Stimulated activated CD4-positive, alpha-beta T cell treated with anti-CD3 and anti-CD28 coated beads, TNF-alpha, amount 100 ng/mL, for 1 hour (primary cell): ENCODE results near the gene CCDC102B.
"Not testable (repeated sequence)": the region's sequence is repeated elsewhere in the genome, so short reads cannot be mapped to it uniquely, and the experiment has no call there.

Experiments
- DNase-seq, 3 donors: peaks; one replicate each; pipeline ENCODE4 v3.0.0-alpha.2; 2020; ENCODE audit warnings: low read depth in 3 of 3, low spot score in 1 of 3

The CCDC102B gene

DNA sequence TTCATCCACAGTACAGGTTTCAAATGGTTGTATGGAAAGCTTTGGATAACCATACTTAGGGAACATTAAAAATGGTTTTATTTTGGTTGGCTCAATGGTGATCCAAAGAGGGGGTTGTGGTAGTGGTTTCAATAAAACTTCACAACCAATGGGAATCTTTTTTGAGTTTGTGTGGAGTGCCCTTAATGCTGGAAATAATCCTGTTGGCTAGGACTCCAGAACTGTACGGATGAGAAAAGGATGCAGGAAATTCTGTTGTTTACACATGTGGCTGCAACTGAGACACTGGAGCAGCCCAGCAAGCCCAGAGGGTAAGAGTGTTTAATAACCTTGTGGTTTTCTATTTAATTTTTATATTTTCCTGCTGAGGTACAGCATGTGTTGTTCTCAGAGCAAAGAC is at the start of gene CCDC102B:
TSS of gene CCDC102B (plus strand) at position 210 of the 400 bp plus-strand sequence. CDS start 38,684 bp downstream, outside the sequence.
- DNase-seq = no peak

DNA sequence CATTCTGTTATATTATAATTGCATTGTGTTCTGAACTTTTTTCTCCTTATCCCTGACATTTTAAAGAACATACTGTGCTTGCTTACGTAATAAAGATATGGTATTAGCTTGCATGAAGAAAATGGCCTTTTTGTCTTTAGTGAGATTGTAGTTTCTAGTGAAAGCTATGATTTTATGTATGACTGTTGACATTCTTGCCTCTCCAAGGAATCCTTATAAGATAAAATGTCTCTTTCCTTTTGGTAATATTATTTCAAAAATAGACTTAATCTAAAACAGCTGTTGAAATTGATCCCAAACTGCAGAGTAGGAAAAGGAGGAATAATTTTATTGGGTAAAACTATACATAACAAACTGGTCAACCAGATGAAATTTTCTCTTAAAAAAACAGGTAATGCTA is 40.8 kb upstream of the CCDC102B start:
- DNase-seq = no peak

DNA sequence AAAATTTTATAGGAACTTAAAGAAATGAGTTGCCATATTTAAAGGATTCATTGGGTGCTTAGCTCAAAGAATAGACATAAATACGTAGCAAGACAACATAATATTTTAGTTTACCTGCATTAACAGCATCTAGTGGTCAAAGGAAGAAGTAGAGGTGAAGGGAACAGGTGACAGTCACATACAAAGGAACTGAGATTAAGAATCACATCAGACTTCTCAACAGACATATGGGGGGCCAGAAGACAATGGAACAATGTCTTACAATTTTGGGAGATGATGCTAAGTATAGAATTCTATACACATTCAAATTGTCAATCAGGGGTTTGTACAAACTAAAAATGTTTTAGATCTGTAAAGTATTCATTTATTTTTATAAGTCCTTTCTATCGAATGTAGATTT is 38.6 kb upstream of the CCDC102B start:
- DNase-seq = no peak

DNA sequence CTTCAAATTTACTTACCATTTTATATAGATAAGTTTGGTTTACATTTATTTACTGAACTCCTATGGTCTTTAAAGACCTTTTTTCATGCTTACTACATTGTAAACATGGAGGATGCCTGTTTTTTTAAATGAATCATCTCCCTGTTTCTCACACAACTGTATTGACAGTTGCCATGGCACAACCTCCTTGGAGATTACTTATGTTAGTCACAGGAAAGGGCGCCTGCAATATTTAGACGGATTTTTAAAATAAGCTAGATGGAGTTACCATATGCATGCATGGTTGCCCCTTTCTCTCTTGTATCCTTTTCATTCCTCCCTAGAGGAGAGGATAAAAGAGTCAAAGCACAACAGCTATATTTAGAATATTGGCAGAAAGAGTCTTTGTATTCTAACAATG is 34.8 kb upstream of the CCDC102B start:
- no peak for DNase-seq

DNA sequence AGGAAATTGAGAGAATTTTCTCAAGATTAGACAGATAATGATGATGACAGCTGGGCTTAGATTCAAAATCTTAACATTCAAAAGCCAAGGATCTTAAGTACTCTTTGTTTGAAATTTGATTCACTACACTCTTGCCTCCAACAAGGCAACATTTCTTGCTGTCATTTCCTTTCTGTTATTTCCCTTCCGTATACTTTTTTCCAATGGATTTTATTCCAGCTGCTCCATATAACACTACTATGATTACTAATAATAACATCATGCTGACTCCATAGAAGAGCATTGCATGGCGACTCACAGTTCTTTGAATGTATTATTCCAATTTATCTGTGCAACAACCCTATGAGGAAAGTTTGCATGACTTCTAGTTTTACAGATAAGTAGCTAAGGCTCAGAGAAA is 33.9 kb upstream of the CCDC102B start:
- no peak for DNase-seq

DNA sequence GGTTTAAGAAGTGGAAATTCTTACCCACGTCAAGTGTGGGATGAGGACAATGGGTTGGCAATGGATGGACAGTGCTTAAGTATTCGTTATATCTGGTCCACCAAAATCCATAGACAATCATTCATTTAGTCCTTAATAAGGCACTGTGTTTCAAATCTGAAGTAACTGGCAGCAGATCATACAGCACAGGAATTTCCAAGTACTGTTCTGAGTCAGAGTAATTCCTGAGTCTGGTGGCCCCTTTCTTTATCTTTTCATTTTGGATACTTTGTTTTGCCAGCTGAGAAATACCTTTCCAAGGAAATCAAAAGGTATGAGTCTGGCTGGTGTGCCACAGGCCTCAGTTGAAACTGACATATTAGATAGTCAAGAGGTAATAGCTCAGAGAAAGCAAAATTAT is 31.4 kb upstream of the CCDC102B start:
- no peak for DNase-seq

DNA sequence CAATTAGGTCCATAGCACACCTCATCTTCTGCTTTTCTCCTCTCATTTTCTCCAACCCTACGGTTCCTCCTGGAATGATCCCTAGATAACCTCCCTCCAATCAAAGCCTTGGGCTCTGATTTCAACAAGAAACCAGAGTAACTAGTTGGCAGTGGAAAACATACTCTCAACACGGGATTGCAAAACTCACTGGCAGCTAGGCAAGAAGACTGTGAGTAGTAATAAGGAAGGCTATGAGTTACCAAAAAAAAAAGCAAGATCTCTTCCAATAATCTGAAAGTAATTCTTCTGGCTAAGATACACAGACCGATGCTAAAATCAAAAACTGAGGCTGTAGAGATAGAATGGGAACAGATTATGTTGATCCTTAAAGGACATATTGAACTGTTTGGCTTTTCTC is 28.4 kb upstream of the CCDC102B start:
- DNase-seq = no peak

DNA sequence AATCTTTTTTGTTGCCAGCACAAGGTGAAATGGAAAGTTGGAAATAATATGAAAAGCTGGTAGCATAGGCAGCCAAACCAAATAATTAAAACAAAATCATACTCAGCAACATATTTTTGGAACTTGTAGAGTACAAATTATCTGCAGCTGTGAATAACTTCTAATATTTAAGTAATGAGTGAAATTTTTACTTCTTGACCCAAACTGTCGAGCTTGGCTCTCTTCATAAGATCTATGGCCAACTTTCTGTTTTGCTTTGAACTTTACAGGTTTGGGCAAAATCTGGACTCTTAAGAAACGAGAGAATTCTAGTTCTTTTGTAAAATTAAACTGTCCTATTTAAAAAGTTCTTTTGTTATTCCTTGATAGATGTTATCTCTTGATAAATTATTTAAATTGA is 25.6 kb upstream of the CCDC102B start:
- no peak for DNase-seq

DNA sequence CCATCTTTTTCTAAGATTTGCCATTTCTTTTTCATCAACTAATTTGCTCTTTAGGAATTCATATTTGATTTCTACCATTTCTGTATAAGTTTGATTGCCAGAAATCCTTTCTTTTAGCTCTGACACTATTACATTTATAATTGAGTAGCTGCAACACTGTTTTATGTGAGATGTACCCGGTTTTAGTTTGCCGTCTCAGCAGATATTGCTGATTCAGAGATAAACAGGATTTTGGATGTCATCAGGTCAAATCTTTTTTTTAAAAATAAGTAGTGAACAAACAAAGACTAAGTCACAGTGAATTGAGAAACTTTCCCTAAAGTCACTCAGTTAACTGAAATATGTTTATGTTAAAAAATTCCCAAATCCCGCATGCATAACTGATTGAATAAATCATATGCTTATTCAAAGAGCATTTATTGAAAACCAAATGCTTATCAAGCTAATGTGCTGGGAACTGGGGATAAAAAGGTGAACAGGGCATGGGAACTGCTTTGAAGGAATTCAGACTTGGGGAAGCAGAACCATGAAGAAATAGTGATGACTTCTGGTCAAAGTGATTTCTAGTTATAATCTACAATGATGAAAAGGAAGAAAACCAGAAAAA is 19.5 kb upstream of the CCDC102B start:
- no peak for DNase-seq

DNA sequence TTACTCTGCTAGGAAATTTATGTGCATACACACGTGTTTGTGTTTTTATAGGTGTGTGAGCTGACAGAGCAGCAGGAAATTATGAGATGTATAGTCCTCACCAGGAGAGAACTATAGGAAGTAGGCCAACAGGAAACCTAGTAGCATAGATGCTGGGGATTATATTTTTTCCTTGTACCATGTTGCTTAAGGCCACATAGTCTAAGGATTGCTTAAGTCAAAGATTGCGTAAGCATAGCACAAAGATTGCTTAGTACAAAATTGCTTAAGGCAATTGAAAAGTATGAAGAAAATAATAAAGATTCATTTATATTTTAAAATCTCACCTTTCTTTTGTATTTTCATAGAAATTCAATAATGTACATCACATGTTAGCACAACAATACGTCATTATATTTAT is 18.7 kb upstream of the CCDC102B start:
- DNase-seq = no peak

DNA sequence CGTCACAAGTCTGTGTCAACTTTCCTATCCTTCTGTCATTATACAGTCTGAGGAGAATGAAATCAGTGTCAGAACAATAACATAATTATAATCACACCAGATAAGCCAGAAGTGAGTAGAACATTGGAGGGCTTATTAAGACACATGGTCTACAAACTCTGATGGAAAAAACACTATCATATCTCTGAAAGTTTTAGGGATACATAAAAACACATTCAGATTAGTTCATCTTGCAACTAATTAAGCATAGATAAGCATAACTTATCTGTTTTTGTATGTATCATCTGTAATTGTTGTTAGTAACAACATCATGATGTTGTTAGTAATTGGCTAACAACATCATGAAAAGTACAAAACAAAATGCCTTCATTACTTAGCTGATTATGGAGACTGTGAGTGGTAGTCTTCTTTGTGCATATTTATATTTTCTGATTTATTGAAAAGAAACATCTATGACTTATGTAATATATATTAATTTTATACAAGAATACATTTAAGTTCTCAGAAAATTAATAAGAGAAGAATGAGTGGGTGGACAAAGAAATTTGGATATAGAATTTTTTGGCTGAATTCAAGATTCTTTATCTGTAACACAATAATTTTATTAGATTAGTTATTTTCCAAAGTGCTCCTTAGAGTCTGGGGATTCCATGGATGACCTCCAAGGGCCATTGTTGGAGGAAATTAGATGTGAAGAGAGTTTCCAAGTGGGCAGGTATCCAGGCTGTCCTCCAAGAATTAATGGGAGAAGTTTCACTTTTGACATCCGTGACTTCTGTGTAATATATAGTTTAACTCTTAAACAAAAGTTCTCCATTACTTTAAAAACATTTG is 16.9 kb upstream of the CCDC102B start:
- DNase-seq = no peak

DNA sequence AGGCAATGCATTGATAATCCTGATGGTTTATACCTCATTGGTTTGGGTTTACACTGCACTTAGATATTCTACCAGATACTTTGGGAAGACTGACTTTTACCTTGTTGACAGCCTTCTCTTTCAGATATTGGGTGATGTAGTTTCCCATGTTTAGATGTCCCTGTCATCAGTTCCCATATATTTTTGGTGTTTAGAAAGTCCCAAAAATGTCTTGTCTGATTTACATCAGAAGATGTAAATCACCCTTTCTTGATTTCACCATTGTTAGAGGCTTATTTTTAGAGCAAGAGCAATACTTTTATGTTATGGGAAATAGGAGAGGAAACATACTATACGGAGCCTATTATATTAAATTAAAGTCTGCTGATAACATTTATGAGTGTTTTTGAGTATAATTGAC is 14.4 kb upstream of the CCDC102B start:
- no peak for DNase-seq

DNA sequence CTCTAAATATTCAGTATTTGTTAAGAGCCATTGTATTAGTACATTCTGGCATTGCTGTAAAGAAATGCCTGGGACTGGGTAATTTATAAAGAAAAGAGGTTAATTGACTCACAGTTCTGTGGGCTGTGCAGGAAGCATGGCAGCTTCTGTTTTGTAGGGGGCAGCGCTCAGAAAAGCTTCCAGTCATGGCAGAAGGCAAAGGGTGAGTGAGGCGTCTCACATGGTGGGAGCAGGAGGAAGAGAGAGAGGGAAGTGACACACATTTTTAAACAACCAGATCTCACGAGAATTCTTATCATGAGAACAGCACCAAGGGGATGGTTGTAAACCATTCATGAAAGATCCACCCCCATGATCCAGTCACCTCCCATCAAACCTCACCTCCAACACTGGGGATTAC is 13.8 kb upstream of the CCDC102B start:
- no peak for DNase-seq

DNA sequence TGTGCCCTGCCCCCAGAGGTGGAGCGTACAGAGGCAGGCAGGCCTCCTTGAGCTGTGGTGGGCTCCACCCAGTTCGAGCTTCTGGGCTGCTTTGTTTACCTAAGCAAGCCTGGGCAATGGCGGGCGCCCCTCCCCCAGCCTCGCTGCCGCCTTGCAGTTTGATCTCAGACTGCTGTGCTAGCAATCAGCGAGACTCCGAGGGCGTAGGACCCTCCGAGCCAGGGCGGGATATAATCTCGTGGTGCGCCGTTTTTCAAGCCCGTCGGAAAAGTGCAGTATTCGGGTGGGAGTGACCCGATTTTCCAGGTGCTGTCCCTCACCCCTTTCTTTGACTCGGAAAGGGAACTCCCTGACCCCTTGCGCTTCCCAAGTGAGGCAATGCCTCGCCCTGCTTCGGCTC is 7.6 kb upstream of the CCDC102B start:
- DNase-seq = not testable (repeated sequence)

DNA sequence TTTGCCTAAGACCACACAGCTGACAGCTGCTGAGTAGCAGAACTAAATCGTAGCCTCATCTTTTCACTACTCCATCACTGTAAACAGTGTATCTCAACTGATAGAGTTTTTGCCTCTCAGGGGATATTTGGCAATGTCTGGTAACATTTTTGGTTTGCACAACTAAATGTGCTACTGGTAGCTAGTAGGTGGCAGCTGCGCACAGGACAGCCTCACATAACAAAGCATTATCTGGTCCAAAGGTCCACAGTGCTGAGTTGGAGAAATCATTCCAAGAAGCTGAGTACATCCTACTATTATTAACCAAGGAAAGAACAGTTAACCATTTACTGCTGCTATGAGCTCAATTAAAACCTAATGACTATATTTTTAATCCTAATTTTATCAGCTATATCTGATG is 6.1 kb upstream of the CCDC102B start:
- DNase-seq = no peak

DNA sequence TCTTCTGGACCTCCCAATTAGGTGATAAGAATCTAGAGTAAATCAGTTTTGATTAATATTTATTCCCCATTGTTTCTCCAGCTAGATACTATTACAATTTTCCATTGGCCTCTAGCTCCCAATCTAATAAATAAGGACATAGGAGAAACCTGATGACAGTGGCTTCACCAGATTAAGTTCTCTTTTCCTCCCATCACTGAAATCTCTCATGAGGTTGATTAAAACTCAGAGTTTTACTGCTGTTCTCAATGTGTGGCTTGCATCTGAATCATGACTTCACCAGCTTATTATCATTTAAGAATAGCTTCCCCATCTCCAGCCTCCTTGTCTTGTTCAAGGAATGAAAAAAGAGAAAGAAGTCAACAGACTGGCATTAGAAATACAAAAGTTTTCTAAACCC is 3.9 kb upstream of the CCDC102B start:
- no peak for DNase-seq

DNA sequence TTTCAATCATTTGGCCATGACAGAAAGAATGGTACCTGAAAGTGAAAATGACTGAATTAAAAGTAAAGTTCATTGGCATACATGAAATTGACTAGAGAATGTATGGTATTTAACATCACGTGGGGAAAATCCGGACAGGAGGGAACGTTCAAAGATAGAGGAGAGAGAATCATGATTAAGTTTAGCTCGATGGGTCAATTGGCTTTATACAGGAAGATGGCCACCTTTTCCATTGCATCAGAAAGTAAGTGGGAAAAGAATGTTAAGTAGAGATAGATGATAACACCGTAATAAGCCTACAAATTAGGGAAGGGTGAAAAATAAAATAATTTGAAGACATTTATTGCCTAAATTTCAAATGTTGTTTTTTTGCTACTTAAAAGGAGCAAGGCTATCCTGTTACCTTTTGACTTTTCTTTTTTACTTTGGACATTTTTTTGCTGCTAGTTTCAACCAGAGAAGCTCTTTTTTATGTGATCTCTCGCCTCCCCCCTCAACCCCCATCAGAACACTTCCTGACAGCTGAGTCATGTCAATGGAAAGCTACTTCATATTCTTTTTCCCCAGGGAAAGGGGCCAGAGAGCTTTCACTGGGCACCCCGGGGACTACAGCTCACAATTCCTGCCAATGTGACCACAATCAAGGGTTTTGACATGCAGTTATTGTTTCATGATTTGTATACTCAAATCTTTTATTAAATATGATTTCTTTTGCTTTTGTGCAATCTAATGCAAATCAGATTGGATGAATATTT is 767 bp upstream of the CCDC102B start:
- DNase-seq = no peak

DNA sequence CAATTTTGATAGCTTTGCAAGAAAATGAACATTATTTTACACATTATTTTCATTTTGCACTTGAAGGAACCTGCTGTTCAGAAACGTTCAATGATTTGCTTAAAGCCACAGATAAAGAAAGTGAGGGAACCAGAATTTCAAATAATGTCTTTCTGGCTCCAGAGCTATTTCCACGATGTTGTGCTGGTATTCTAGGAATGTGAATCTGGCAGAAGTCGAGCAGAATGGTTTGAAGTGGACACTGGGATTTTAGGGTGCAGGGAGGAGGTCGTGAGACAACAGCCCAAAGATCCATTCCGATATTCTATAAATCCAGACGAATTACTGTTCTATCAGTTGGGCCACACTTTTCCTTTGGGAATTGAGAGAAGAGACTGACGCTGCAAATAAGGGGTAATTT is 2.2 kb downstream of the CCDC102B start:
- DNase-seq = no peak

DNA sequence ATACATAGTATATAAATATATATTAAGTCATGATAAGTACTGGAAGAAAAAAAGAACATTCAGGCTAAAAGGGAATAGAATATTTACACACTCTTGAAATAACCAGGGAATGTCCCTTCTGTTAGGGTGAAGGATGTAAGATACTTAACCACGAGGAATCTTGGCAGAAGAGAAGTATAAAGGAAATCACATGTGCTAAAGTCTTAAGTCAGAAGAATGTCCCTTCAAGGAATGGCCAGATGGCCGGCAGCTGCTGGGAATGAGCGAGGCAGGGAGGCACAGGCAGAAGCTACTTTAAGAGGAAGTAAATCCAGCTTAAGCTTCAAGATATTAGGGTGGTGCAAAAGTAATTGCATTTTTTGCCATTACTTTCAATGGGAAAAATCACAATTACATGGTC is 5.5 kb downstream of the CCDC102B start:
- no peak for DNase-seq

DNA sequence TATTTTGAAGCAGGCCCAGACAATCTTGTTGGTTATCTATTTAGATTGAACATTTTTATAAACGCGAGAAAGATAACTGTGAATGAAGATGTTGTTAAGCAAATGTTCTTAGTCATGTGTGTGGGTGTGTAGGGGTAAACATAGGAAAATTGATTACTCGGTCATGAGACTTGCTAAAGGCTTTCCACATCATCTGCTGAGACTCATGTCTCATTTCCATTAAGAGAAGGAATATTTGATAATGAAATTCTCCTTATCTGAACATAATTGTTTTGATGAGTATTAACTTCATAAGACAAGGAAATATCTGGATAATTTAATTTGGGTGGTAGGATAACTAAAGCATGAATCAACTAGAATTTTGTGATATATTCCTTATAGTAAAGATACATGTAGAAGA is 19.7 kb downstream of the CCDC102B start:
- no peak for DNase-seq

DNA sequence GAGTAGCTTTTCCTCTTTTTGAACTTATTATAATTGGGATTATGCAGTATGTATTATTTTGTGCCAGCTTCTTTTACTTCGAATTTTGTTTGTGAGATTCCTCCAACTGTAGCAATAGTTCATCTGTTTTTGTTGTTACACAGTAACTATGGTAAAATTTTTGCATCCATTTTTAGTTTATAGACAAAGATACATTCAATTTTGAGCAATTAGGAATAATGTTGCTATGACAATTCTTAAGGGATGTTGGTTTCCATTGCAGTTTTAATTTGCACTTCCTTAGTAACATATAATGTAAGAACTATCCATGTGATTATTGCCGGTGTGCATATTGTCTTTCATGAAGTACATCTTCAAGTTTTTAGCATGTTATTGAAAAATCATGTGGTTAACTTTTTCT is 20.7 kb downstream of the CCDC102B start:
- no peak for DNase-seq

DNA sequence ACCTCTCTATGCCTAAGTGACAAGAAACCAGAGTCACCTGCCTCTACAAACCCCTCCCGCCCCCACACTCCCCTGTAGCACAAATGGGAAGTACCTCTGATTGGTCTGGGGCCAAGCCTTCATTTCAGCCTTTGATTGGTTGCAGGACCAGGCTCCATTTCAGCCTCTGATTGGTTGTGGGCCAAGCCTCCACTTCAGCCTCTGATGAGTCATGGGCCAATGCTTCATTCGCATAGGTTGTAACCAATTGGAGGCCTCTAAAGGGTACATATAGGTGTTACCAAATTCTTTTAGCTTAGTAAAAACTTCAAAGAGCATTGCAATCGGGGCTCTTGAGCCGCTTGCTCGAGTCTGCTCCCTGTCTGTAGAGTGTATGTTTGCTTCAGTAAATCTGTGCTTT is 25.0 kb downstream of the CCDC102B start:
- DNase-seq = no peak
